GM12878 (cell line): ENCODE data around the gene SLC39A7. TPM values are rescaled to one million over a fixed set of nuclear protein-coding genes. Genes with fewer than 3 reads are reported as not detected.

ENCODE experiments used
- ATAC-seq: fragments of 200-7000 bp; cut with Tn5 transposase; 3 replicates; pipeline ENCODE4 v1.9.1; 2020; ENCODE audit warnings: mild to moderate bottlenecking, moderate library complexity
- BruUV-seq: library from RNA; stranded (reverse); fragments of 400-500 nt; replicated peaks from 2 replicates; lab custom pipeline; 2021; lab: Mats Ljungman, UMichigan
- CTCF ChIA-PET: fragments of 300-600 bp; sonication (Branson Sonifier 250); formaldehyde crosslinking; extraction: SDS; loops from one replicate; lab custom pipeline; 2021; ENCODE audit warnings: inconsistent platforms; lab: Yijun Ruan, JAX
- POLR2A ChIA-PET: fragments of 350-600 bp; formaldehyde crosslinking; extraction: SDS; loops from one replicate; lab custom pipeline; 2021; ENCODE audit warnings: inconsistent platforms; lab: Charles Lee
- RAD21 ChIA-PET: fragments of 300-600 bp; sonication (Branson Sonifier 250); formaldehyde crosslinking; loops from one replicate; lab custom pipeline; 2023; ENCODE audit warnings: antibody characterized with exemption; ENCODE audit not compliant: unreplicated experiment; lab: Charles Lee
- SMC1A ChIA-PET: fragments of 300-600 bp; sonication (Branson Sonifier 250); formaldehyde crosslinking; loops from one replicate; lab custom pipeline; 2023; ENCODE audit not compliant: unreplicated experiment, uncharacterized antibody; lab: Charles Lee
- DNase-seq: peaks from one replicate; pipeline ENCODE4 v3.0.0-alpha.2; 2011; ENCODE audit warnings: low read depth, low spot score
- FAIRE-seq: peaks from 3 replicates; lab custom pipeline; 2011; peaks lifted over from hg19 to GRCh38; lab: Jason Lieb, UNC
- H2AFZ ChIP-seq: 2 replicates; pipeline ENCODE4 v1.6.0; 2011; ENCODE audit warnings: low read depth, low read length, control low read depth; ENCODE audit not compliant: control insufficient read depth
- H3K27ac ChIP-seq: 2 replicates; pipeline ENCODE4 v1.5.1; 2011; ENCODE audit warnings: control low read depth; ENCODE audit not compliant: control insufficient read depth, insufficient read depth
- H3K27me3 ChIP-seq, 2 experiments: replicated peaks in 1 of 2; 2 replicates each; pipeline versions ENCODE4 v1.6.0 to v1.6.1; 2011; ENCODE audit warnings: low read length in 1 of 2; ENCODE audit not compliant: control insufficient read depth in 2 of 2, insufficient read depth in 2 of 2
- H3K36me3 ChIP-seq, 2 experiments: 2 replicates each; pipeline ENCODE4 v1.5.1; 2011; ENCODE audit warnings: low read length in 1 of 2; ENCODE audit not compliant: control insufficient read depth in 2 of 2, insufficient read depth in 2 of 2
- H3K4me1 ChIP-seq: 2 replicates; pipeline ENCODE4 v1.6.1; 2011; ENCODE audit warnings: mild to moderate bottlenecking, low read length, moderate library complexity, mixed read lengths; ENCODE audit not compliant: control insufficient read depth, insufficient read depth
- H3K4me2 ChIP-seq: 2 replicates; pipeline ENCODE4 v1.6.0; 2011; ENCODE audit warnings: control low read depth; ENCODE audit not compliant: control insufficient read depth, insufficient read depth
- H3K4me3 ChIP-seq: fragments of 200-600 bp; sonication (generic); 2 replicates; pipeline ENCODE4 v1.5.1; 2016
- H3K79me2 ChIP-seq: 2 replicates; pipeline ENCODE4 v1.6.0; 2011; ENCODE audit warnings: low read length; ENCODE audit not compliant: control insufficient read depth, insufficient read depth
- H3K9ac ChIP-seq: 2 replicates; pipeline ENCODE4 v1.8.0; 2011; ENCODE audit warnings: low read length, control low read depth, mixed read lengths; ENCODE audit not compliant: control insufficient read depth, insufficient read depth
- H3K9me3 ChIP-seq: replicated peaks from 3 replicates; pipeline ENCODE4 v1.5.1; 2011; ENCODE audit warnings: mild to moderate bottlenecking, low read length; ENCODE audit not compliant: control insufficient read depth, insufficient read depth
- H4K20me1 ChIP-seq: 2 replicates; pipeline ENCODE4 v1.6.0; 2011; ENCODE audit not compliant: control insufficient read depth, insufficient read depth
- BACH1 ChIP-seq: fragments of 450-650 bp; IDR thresholded peaks from 2 replicates; pipeline ENCODE4 v1.6.1; 2017; ENCODE audit warnings: mild to moderate bottlenecking, borderline replicate concordance
- FOXM1 ChIP-seq: IDR thresholded peaks from 2 replicates; pipeline ENCODE4 v1.6.1; 2012; ENCODE audit warnings: low read depth, mild to moderate bottlenecking, inconsistent platforms, low read length, moderate library complexity
- JUNB ChIP-seq: IDR thresholded peaks from 2 replicates; pipeline ENCODE4 v1.6.1; 2016; ENCODE audit warnings: antibody characterized with exemption, mild to moderate bottlenecking
- MAX ChIP-seq: IDR thresholded peaks from 2 replicates; pipeline ENCODE4 v1.6.1; 2012; ENCODE audit warnings: low read depth, low read length, improper control_type of control experiment
- RBBP5 ChIP-seq: fragments of 200-600 bp; sonication (generic); conservative IDR thresholded peaks from 2 replicates; pipeline ENCODE4 v1.6.1; 2016
- TCF12 ChIP-seq: IDR thresholded peaks from 2 replicates; pipeline ENCODE4 v1.6.1; 2011; ENCODE audit warnings: low read depth, mild to moderate bottlenecking, low read length
- ZNF687 ChIP-seq: fragments of 450-650 bp; IDR thresholded peaks from 2 replicates; pipeline ENCODE4 v1.6.1; 2017; ENCODE audit warnings: mild to moderate bottlenecking, moderate library complexity
- WGBS: methylation state at CpG from one replicate; pipeline ENCODE4 v1.1.6; 2016; ENCODE audit warnings: low lambda C conversion rate; ENCODE audit not compliant: insufficient replicate concordance, insufficient coverage; ENCODE audit errors: missing lambda C conversion rate; 5-methylcytosine and 5-hydroxymethylcytosine counted together
- in situ Hi-C: fragments of 300-500 bp; cut with MboI; formaldehyde crosslinking; loops from 9 replicates; pipeline ENCODE4 v1.14.3; 2018; ENCODE audit warnings: mixed read lengths
- intact Hi-C: fragments of 100-400 bp; cut with micrococcal nuclease; formaldehyde crosslinking; loops from one replicate; pipeline ENCODE4 v1.14.2; 2022; ENCODE audit not compliant: unreplicated experiment
- polyA plus RNA-seq, 11 experiments: library from polyadenylated mRNA; depleted of rRNA in 4 of 11; unstranded in 6 of 11; stranded (reverse) in 5 of 11; fragments of >200 nt; fragmentation: Nextera tagmentation in 4 of 11; fragmentation: Illumina TruSeq in 1 of 11; extraction: Ambion mirVana in 4 of 11; extraction: Trizol in 1 of 11; gene quantifications; 1 replicate in 1 of 11; 2 replicates in 10 of 11; pipeline versions ENCODE4 v1.2.1 to v1.2.3, GENCODE V29; 2011 to 2016; ENCODE audit warnings: inconsistent platforms in 2 of 11, missing spikeins in 2 of 11, low read depth in 1 of 11
- total RNA-seq, 4 experiments: library from RNA; depleted of rRNA in 3 of 4; stranded (reverse); fragments of >200 nt in 3 of 4; fragmentation: Illumina TruSeq in 1 of 4; extraction: Trizol in 1 of 4; gene quantifications; 2 replicates each; pipeline versions ENCODE4 v1.2.1 to v1.2.3, GENCODE V29; 2013 to 2021
- TF ChIP-seq, protein P1 (sequence below): fragments of 450-650 bp; IDR thresholded peaks from 2 replicates; pipeline ENCODE4 v1.6.1; 2017; ENCODE audit warnings: mild to moderate bottlenecking, low read depth, inconsistent platforms; ENCODE audit not compliant: poor library complexity, severe bottlenecking
- TF ChIP-seq, protein P2 (sequence below): fragments of 450-650 bp; formaldehyde crosslinking; IDR thresholded peaks from 2 replicates; pipeline ENCODE4 v1.4.0; 2020; ENCODE audit warnings: mild to moderate bottlenecking, moderate library complexity
- TF ChIP-seq, protein P3 (sequence below): fragments of 450-650 bp; IDR thresholded peaks from 2 replicates; pipeline ENCODE4 v1.6.1; 2017; ENCODE audit warnings: mild to moderate bottlenecking

SLC39A7 gene
- total and polyA plus RNA-seq, 10 of the 15 experiments (the other 5 are each of a cell fraction or from before 2014, with no cell fraction given), result 7.3 to 63.1 (median 40.6) TPM

- peaks cover 25% of the 10 kb centered on the region for H3K4me1 ChIP-seq
- peaks cover 8 to 19% of the 10 kb centered on the region in 2 experiments for H3K36me3 ChIP-seq
- peak overlapping the region; percentile 98; the same call in 1 of the 2 replicates for H3K9ac ChIP-seq
- 59% methylated on average over 15 of the region's 20 CpGs for WGBS
- ChIA-PET SMC1A (no interaction called here), POLR2A (interaction anchor here (0.6 kb wide), 1 partner anchor 361 kb away, joined by 3 read pairs; no protein-coding TSS in a partner anchor), RAD21 (no interaction called here), CTCF (interaction anchor here (2.7 to 2.9 kb wide), 2 partner anchors 10 to 42 kb away, joined by 10 to 23 read pairs; no protein-coding TSS in a partner anchor)
- no peak for ATAC-seq
- H3K27me3 ChIP-seq, result no peaks in the 10 kb centered on the region
- DNase-seq, result no peak
- peak overlapping the region; percentile 96; the same call in 1 of the 2 replicates for H3K27ac ChIP-seq
- no peaks in the 10 kb centered on the region for H4K20me1 ChIP-seq
- BruUV-seq, result no TSS peak
- no peaks in the 10 kb centered on the region for H3K9me3 ChIP-seq
- FAIRE-seq, result no peak
- intact Hi-C loops, result loop anchor here (10.0 kb wide), 1 partner anchor 368 kb away; no protein-coding TSS in a partner anchor
- no peak overlapping the region for H2AFZ ChIP-seq
- peak overlapping the region; percentile 98 for H3K4me2 ChIP-seq
- H3K4me3 ChIP-seq, result peak overlapping the region; percentile 94; the same call in 1 of the 2 replicates
- peaks cover 10% of the 10 kb centered on the region for H3K79me2 ChIP-seq
- in situ Hi-C loops, result no loop called here
- TF ChIP-seq MAX (no peak), FOXM1 (no peak), RBBP5 (no peak), TCF12 (no peak), JUNB (no peak), BACH1 (no peak), ZNF687 (no peak)
- TF ChIP-seq, protein P1, sequence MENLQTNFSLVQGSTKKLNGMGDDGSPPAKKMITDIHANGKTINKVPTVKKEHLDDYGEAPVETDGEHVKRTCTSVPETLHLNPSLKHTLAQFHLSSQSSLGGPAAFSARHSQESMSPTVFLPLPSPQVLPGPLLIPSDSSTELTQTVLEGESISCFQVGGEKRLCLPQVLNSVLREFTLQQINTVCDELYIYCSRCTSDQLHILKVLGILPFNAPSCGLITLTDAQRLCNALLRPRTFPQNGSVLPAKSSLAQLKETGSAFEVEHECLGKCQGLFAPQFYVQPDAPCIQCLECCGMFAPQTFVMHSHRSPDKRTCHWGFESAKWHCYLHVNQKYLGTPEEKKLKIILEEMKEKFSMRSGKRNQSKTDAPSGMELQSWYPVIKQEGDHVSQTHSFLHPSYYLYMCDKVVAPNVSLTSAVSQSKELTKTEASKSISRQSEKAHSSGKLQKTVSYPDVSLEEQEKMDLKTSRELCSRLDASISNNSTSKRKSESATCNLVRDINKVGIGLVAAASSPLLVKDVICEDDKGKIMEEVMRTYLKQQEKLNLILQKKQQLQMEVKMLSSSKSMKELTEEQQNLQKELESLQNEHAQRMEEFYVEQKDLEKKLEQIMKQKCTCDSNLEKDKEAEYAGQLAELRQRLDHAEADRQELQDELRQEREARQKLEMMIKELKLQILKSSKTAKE, result no peak
- TF ChIP-seq, protein P2, sequence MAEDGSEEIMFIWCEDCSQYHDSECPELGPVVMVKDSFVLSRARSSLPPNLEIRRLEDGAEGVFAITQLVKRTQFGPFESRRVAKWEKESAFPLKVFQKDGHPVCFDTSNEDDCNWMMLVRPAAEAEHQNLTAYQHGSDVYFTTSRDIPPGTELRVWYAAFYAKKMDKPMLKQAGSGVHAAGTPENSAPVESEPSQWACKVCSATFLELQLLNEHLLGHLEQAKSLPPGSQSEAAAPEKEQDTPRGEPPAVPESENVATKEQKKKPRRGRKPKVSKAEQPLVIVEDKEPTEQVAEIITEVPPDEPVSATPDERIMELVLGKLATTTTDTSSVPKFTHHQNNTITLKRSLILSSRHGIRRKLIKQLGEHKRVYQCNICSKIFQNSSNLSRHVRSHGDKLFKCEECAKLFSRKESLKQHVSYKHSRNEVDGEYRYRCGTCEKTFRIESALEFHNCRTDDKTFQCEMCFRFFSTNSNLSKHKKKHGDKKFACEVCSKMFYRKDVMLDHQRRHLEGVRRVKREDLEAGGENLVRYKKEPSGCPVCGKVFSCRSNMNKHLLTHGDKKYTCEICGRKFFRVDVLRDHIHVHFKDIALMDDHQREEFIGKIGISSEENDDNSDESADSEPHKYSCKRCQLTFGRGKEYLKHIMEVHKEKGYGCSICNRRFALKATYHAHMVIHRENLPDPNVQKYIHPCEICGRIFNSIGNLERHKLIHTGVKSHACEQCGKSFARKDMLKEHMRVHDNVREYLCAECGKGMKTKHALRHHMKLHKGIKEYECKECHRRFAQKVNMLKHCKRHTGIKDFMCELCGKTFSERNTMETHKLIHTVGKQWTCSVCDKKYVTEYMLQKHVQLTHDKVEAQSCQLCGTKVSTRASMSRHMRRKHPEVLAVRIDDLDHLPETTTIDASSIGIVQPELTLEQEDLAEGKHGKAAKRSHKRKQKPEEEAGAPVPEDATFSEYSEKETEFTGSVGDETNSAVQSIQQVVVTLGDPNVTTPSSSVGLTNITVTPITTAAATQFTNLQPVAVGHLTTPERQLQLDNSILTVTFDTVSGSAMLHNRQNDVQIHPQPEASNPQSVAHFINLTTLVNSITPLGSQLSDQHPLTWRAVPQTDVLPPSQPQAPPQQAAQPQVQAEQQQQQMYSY (CRISPR knock-in tag), result no peak
- TF ChIP-seq, protein P3, sequence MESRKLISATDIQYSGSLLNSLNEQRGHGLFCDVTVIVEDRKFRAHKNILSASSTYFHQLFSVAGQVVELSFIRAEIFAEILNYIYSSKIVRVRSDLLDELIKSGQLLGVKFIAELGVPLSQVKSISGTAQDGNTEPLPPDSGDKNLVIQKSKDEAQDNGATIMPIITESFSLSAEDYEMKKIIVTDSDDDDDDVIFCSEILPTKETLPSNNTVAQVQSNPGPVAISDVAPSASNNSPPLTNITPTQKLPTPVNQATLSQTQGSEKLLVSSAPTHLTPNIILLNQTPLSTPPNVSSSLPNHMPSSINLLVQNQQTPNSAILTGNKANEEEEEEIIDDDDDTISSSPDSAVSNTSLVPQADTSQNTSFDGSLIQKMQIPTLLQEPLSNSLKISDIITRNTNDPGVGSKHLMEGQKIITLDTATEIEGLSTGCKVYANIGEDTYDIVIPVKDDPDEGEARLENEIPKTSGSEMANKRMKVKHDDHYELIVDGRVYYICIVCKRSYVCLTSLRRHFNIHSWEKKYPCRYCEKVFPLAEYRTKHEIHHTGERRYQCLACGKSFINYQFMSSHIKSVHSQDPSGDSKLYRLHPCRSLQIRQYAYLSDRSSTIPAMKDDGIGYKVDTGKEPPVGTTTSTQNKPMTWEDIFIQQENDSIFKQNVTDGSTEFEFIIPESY, result no peak
Observed at GRCh38 chr6:33206864-33207551, 6.3 kb downstream of the SLC39A7 start.
